ENCODE results near the gene CDK2AP2.
A peak's percentile ranks its signal among the peaks of the same experiment; 100 is the strongest.
"Not testable (repeated sequence)": the region's sequence is repeated elsewhere in the genome, so short reads cannot be mapped to it uniquely, and the experiment has no call there.

CDK2AP2 gene

DNA sequence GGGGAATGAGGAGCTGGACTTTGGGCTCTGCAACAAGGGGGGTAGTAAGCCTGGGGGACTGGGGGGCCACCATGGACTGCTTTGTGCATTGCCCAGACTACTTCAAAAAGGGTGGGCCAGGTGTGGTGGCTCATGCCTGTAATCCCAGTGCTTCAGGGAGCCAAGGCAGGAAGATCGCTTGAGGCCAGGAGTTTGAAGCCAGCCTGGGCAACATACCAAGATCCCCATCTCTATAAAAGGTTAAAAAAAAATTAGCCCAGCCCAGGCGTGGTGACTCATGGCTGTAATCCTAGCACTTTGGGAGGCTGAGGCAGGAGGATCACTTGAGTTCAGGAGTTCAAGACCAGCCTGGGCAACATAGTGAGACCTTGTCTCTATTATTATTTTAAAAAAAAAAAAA, 42.4 kb downstream of the CDK2AP2 start:
- DNase-seq = not testable (repeated sequence)

DNA sequence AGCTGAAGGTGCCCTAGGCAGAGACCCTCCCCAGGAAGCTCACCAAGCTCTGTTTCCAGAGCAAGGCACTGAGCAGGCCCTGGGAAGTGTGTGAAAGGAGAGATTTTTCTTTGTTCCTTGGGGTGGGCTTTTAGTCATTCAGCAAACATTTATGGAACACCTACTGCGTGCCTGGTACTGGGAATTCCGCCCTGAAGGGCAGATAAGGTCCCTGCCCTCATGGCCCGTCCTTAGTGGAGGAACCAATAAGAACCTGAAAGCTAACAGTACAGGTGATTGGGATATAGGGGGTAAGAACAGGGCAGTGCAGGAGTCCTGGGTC, 42.8 kb downstream of the CDK2AP2 start:
- no peak for DNase-seq

DNA sequence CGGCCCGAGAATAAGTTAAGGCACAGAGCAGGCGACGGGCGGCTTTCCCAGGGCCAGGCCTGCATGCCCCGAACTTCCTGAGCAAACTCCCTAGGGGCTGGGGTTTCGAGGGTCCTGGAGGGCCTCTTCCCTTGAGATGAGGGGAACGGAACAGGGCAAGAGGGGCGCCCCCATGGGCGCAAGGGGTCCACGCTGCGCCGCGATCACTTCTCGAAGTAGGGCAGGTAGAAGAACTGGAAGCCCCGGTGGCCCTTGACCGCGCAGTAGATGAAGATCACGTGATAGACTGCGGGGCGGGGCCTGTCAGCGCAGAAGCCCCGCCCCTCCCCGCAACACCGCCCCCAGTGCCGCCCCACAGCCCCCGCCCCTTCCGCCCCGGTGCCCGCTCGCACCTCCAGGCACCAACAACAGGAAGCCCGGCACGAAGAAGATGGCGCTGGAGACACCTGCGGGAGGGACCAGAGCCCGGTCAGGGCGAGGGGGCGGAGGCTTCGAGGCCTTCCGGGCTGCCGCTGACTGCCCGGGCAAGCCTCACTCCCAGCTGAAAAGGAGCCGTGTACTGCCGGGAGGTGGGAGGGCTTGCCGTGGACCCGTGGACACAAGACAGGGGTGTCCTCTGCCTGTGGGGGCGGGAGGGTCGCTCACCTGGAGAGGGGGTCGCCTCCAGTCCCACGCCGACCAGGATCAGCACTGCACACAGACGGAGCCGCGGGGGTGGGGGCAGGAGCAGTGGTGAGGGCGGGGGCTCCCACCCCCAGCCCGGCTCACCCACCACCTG, 43.4 kb downstream of the CDK2AP2 start:
- DNase-seq = peak; percentile 69

DNA sequence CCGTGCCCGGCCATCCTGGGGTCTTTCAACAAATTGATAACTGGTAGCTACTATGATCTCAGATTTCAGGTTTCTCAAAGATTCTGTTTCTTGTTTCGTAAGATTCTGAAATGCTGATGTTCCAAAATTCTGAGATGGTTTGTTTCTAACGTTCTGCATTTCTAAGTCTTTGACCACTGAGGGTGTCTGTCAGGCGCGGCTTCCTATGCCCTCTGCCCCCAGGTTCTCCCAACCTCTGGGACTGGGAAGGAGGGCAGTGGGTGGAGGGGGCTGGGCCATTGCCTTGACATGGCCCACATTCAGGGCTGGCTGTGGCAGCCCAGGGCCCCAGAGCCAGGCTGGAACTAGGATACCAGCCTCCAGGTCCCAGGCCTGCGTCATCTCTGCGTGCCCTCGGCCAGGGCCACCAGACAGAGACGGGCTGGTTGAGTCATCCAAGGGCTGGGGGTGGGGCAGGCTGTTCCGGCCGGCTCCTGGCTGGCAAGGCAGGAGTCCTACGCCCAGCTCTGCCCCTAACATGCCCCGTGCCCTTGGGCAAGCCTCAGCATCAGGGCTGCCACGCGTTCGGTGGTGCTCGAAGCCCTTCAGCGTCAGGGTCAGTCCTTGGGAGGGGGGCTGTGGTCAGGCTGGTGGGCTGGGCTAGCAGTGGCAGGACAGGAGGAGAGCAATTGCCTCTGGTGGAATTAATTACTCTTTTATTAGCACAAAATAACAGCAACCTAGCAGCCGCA, 44.1 kb downstream of the CDK2AP2 start:
- no peak for DNase-seq

DNA sequence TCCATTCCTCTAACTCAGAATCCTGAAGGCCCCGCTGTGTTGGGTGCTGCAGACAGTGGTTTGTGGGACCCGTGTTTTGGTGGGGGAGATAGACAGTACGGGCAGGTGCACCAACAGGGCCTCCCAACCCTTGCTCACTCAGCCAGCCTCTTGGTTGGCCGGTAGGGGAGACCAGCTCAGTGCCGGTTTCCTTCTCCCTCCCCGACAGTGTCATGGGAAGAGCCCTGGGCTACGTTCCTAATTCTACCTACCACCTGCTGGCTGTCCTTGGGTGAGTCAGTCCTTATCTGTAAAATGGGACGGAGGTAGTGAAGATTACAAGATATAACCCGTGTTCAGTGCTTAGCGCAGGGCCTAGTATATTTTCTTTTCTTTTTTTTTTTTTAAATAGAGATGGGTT, 44.8 kb downstream of the CDK2AP2 start:
- DNase-seq = no peak

DNA sequence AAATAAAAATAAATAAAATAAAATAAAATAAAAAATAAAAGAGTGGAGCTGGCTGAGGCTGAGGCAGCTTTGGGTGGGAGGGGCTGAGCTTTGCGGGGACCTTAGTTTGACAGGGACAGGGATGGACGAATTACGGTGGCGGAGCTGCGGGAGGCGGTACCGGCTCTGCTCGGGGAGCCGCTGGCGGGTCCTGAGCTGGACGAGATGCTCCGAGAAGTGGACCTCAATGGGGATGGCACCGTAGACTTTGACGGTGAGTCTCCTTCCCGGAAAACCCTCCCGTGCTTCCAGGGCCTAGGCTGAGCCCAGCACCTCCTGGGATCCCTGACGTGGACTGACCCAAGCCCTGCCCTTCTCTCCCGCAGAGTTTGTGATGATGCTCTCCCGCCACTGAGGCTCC, 49.7 kb downstream of the CDK2AP2 start:
- no peak for DNase-seq

DNA sequence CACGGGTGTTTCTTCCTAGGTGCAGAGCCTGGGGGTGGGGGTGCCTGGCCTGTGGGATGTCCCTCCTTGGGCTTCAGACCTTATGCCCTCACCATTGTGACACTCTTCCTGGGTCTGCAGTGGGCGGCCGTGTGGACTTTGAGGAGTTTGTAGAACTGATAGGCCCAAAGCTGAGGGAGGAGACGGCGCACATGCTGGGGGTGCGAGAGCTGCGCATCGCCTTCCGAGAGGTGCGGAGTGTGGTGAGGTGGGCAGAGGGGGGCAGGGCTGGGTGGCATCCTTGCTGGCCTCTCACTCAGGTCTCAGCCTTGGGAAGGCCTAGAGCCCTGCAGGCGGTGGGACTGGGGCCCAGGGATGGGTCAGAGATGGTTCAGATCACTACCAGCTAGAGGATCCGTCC, 50.5 kb downstream of the CDK2AP2 start:
- no peak for DNase-seq

Data from SHP77 treated with DMSO at 0.1 percent for 48 hours (cell line).